ENCODE measurements around the gene C3.
A peak's percentile ranks its signal among the peaks of the same experiment; 100 is the strongest.
"Not testable (repeated sequence)": the region's sequence is repeated elsewhere in the genome, so short reads cannot be mapped to it uniquely, and the experiment has no call there.

Gene C3

GRCh38 chr19:6651965-6652804, 68.3 kb downstream of the C3 start:
- peaks cover 1% of the 10 kb centered on the region for H3K9me3 Mint-ChIP-seq
- no peak overlapping the region for H3K4me3 Mint-ChIP-seq
- H3K36me3 Mint-ChIP-seq: peaks cover 7% of the 10 kb centered on the region
- peaks cover 4% of the 10 kb centered on the region for H3K27me3 Mint-ChIP-seq
- DNase-seq: no peak
- CTCF ChIA-PET: interaction anchor here (0.9 to 1.2 kb wide), 4 partner anchors 9 to 23 kb away, joined by 4 to 7 read pairs (median 5); no protein-coding TSS in a partner anchor
- peak overlapping the region; percentile 77 for H3K27ac Mint-ChIP-seq
- H3K4me1 Mint-ChIP-seq: peaks cover 56% of the 10 kb centered on the region

- CTCF ChIA-PET: interaction anchor here (1.4 kb wide), 1 partner anchor 16 kb away, joined by 5 read pairs; no protein-coding TSS in a partner anchor
- no peak for DNase-seq
- H3K4me3 Mint-ChIP-seq: no peak overlapping the region
- no peak overlapping the region for H3K27ac Mint-ChIP-seq
- H3K36me3 Mint-ChIP-seq: peaks cover 5% of the 10 kb centered on the region
- peaks cover 48% of the 10 kb centered on the region for H3K4me1 Mint-ChIP-seq
- peaks cover 1% of the 10 kb centered on the region for H3K9me3 Mint-ChIP-seq
- H3K27me3 Mint-ChIP-seq: peaks cover 23% of the 10 kb centered on the region
These were observed 71.3 kb downstream of the C3 start for GRCh38 chr19:6649185-6649584.

GRCh38 chr19:6648141-6648715, 72.2 kb downstream of the C3 start:
- Mint-ChIP-seq H3K27ac (no peak overlapping the region), H3K4me1 (peaks cover 46% of the 10 kb centered on the region), H3K4me3 (no peak overlapping the region), H3K36me3 (peaks cover 4% of the 10 kb centered on the region), H3K9me3 (peaks cover 1% of the 10 kb centered on the region), H3K27me3 (peaks cover 23% of the 10 kb centered on the region)
- CTCF ChIA-PET: interaction anchor here (1.1 to 1.4 kb wide), 2 partner anchors 15 to 21 kb away, joined by 3 to 5 read pairs; partner anchors contain the start of gene TNFSF14
- DNase-seq: no peak

- no peak overlapping the region for H3K4me3 Mint-ChIP-seq
- DNase-seq: no peak
- peaks cover 23% of the 10 kb centered on the region for H3K27me3 Mint-ChIP-seq
- no peak overlapping the region for H3K27ac Mint-ChIP-seq
- peaks cover 55% of the 10 kb centered on the region for H3K4me1 Mint-ChIP-seq
- H3K36me3 Mint-ChIP-seq: no peaks in the 10 kb centered on the region
- no peaks in the 10 kb centered on the region for H3K9me3 Mint-ChIP-seq
- CTCF ChIA-PET: interaction anchor here (1.5 kb wide), 1 partner anchor 9 kb away, joined by 3 read pairs; no protein-coding TSS in a partner anchor
These were observed 75.7 kb downstream of the C3 start for GRCh38 chr19:6644796-6645195.

GRCh38 chr19:6640333-6640732, 80.1 kb downstream of the C3 start:
- CTCF ChIA-PET: interaction anchor here (0.6 to 1.4 kb wide), 4 partner anchors 10 to 132 kb away, joined by 3 to 4 read pairs (median 4); partner anchors contain the start of genes GPR108 and VAV1

GRCh38 chr19:6639439-6639838, 81.0 kb downstream of the C3 start:
- Mint-ChIP-seq H3K4me3 (no peak overlapping the region), H3K27ac (no peak overlapping the region), H3K36me3 (no peaks in the 10 kb centered on the region), H3K27me3 (no peaks in the 10 kb centered on the region), H3K4me1 (peaks cover 51% of the 10 kb centered on the region), H3K9me3 (peaks cover 1% of the 10 kb centered on the region)
- CTCF ChIA-PET: interaction anchor here (0.7 to 1.4 kb wide), 3 partner anchors 123 to 224 kb away, joined by 3 to 6 read pairs (median 4); partner anchors contain the start of gene VAV1
- DNase-seq: peak; percentile 28

More at GRCh38 chr19:6640333-6640732, 80.1 kb downstream of the C3 start:
- Mint-ChIP-seq H3K4me1 (peaks cover 56% of the 10 kb centered on the region), H3K27ac (peak overlapping the region; percentile 3)
- not testable (repeated sequence) for H3K9me3 Mint-ChIP-seq, DNase-seq, H3K27me3 Mint-ChIP-seq, H3K4me3 Mint-ChIP-seq, H3K36me3 Mint-ChIP-seq

- H3K9me3 Mint-ChIP-seq, H3K4me3 Mint-ChIP-seq, H3K36me3 Mint-ChIP-seq, H3K27ac Mint-ChIP-seq, H3K27me3 Mint-ChIP-seq, DNase-seq: not testable (repeated sequence)
- CTCF ChIA-PET: interaction anchor here (0.6 to 4.1 kb wide), 11 partner anchors 8 to 230 kb away, joined by 3 to 34 read pairs (median 5); partner anchors contain the start of gene GPR108
- peaks cover 31% of the 10 kb centered on the region for H3K4me1 Mint-ChIP-seq
These were observed 87.0 kb downstream of the C3 start for GRCh38 chr19:6633456-6633813.

- CTCF ChIA-PET: interaction anchor here (0.6 to 4.1 kb wide), 12 partner anchors 9 to 231 kb away, joined by 3 to 34 read pairs (median 5); partner anchors contain the start of gene GPR108
- not testable (repeated sequence) for H3K4me3 Mint-ChIP-seq, H3K27ac Mint-ChIP-seq, H3K9me3 Mint-ChIP-seq, H3K27me3 Mint-ChIP-seq, H3K36me3 Mint-ChIP-seq
- peaks cover 28% of the 10 kb centered on the region for H3K4me1 Mint-ChIP-seq
- DNase-seq: peak; percentile 56
These were observed 87.5 kb downstream of the C3 start for GRCh38 chr19:6632747-6633455.

- CTCF ChIA-PET: interaction anchor here (0.7 to 4.1 kb wide), 9 partner anchors 9 to 231 kb away, joined by 3 to 34 read pairs (median 4); partner anchors contain the start of gene GPR108
- Mint-ChIP-seq H3K4me3 (no peak overlapping the region), H3K4me1 (peaks cover 28% of the 10 kb centered on the region), H3K36me3 (peaks cover 2% of the 10 kb centered on the region), H3K27ac (no peak overlapping the region), H3K9me3 (peaks cover 6% of the 10 kb centered on the region), H3K27me3 (peaks cover 7% of the 10 kb centered on the region)
- DNase-seq: peak; percentile 86
These were observed 88.3 kb downstream of the C3 start for GRCh38 chr19:6632002-6632621.
